Gastrocnemius medialis (tissue), 4 donors: Measurements from ENCODE around the gene SKI. TPM values are rescaled to one million over a fixed set of nuclear protein-coding genes. Genes with fewer than 3 reads are reported as not detected.

Experiments used
- ATAC-seq, 2 donors: fragments of 150-250 bp; one replicate each; pipeline ENCODE4 v1.9.1; 2016
- DNase-seq, 2 donors: peaks; one replicate each; pipeline ENCODE4 v3.0.0-alpha.2; 2019
- H3K27ac ChIP-seq, 4 donors: fragments of 200-600 bp; sonication (generic); 1 replicate in 1 of 4; 2 replicates in 3 of 4; pipeline ENCODE4 v1.5.1; 2016 to 2018; ENCODE audit warnings: mild to moderate bottlenecking in 2 of 4, moderate library complexity in 1 of 4
- H3K27me3 ChIP-seq, 3 donors: fragments of 200-600 bp; sonication (generic) in 2 of 3; 1 replicate in 1 of 3; 2 replicates in 2 of 3; pipeline versions ENCODE4 v1.5.1 to v1.6.0; 2016 to 2019; ENCODE audit warnings: mild to moderate bottlenecking in 1 of 3, moderate library complexity in 1 of 3
- H3K36me3 ChIP-seq, 2 donors: fragments of 200-600 bp; sonication (generic) in 1 of 2; one replicate each; pipeline ENCODE4 v1.5.1; 2017 to 2018
- H3K4me1 ChIP-seq, 2 donors: fragments of 200-600 bp; sonication (generic) in 1 of 2; one replicate each; pipeline ENCODE4 v1.5.1; 2016 to 2017; ENCODE audit warnings: mild to moderate bottlenecking in 2 of 2
- H3K4me3 ChIP-seq, 4 donors: fragments of 200-600 bp; sonication (generic) in 3 of 4; 1 replicate in 1 of 4; 2 replicates in 3 of 4; pipeline ENCODE4 v1.5.1; 2016 to 2019; ENCODE audit warnings: mild to moderate bottlenecking in 2 of 4
- H3K9me3 ChIP-seq, 3 donors: fragments of 200-600 bp; sonication (generic) in 2 of 3; 1 replicate in 1 of 3; 2 replicates in 2 of 3; pipeline ENCODE4 v1.5.1; 2016 to 2019
- CTCF ChIP-seq, 5 experiments: fragments of 450-650 bp in 3 of 5; fragments of 200-600 bp in 2 of 5; sonication (generic) in 2 of 5; IDR thresholded peaks in 4 of 5; conservative IDR thresholded peaks in 1 of 5; 1 replicate in 4 of 5; 2 replicates in 1 of 5; pipeline ENCODE4 v1.5.1; 2016 to 2019; ENCODE audit warnings: antibody characterized with exemption in 5 of 5, mild to moderate bottlenecking in 3 of 5, moderate library complexity in 3 of 5
- POLR2A ChIP-seq, 2 donors: fragments of 450-650 bp; IDR thresholded peaks; one replicate each; pipeline ENCODE4 v1.6.1; 2017; ENCODE audit warnings: antibody characterized with exemption in 2 of 2, mild to moderate bottlenecking in 2 of 2, moderate library complexity in 2 of 2
- in situ Hi-C, 4 donors: fragments of 200-750 bp; cut with MboI; loops; one replicate each; pipeline versions ENCODE4 v1.15.0 to v1.8.0; 2017; ENCODE audit warnings: low sequenced_read_pairs in 4 of 4
- intact Hi-C: fragments of 100-400 bp; cut with DNase I; formaldehyde crosslinking; loops from one replicate; pipeline ENCODE4 v1.15.1; 2023; ENCODE audit warnings: low total_unique reads
- total RNA-seq, 4 donors: library from RNA; depleted of rRNA; stranded (reverse); fragments of >200 nt; gene quantifications; one replicate each; pipeline versions ENCODE4 v1.1.0 to v1.2.3, GENCODE V29; 2016

SKI gene
- total RNA-seq, 4 donors from 2014 or later: 7.8 to 32.2 (median 22.4) TPM

- no peaks in the 10 kb centered on the region for H3K27me3 ChIP-seq
- peaks cover 74 to 79% of the 10 kb centered on the region in 2 donors for H3K4me1 ChIP-seq
- H3K4me3 ChIP-seq: no peak overlapping the region
- H3K27ac ChIP-seq: no peak overlapping the region
- no peak for DNase-seq
- no peaks in the 10 kb centered on the region for H3K9me3 ChIP-seq
- intact Hi-C loops: no loop called here
- ATAC-seq: no peak
- H3K36me3 ChIP-seq: no peaks in the 10 kb centered on the region
- in situ Hi-C loops: no loop called here
- TF ChIP-seq CTCF (IDR thresholded peaks at IDR 0.05 in 4 of 5, conservative IDR thresholded peaks at IDR 0.05 in 1 of 5): no peak
- TF ChIP-seq POLR2A (IDR thresholded peaks at IDR 0.05): no peak
Observed at GRCh38 chr1:2247760-2248126, 19.6 kb downstream of the SKI start.

- Histone ChIP-seq H3K9me3 (no peaks in the 10 kb centered on the region), H3K36me3 (no peaks in the 10 kb centered on the region), H3K27ac (no peak overlapping the region), H3K27me3 (no peaks in the 10 kb centered on the region), H3K4me3 (no peak overlapping the region), H3K4me1 (peaks cover 68 to 74% of the 10 kb centered on the region in 2 donors)
- ATAC-seq (no peak), DNase-seq (no peak)
- no peak for TF ChIP-seq CTCF (IDR thresholded peaks at IDR 0.05 in 4 of 5, conservative IDR thresholded peaks at IDR 0.05 in 1 of 5)
- TF ChIP-seq POLR2A (IDR thresholded peaks at IDR 0.05): no peak
- intact Hi-C loops: no loop called here
- in situ Hi-C loops: no loop called here
Observed at GRCh38 chr1:2248127-2248826, 20.2 kb downstream of the SKI start.

- intact Hi-C loops: no loop called here
- in situ Hi-C loops: no loop called here
- peaks cover 67 to 69% of the 10 kb centered on the region in 2 donors for H3K4me1 ChIP-seq
- no peak for DNase-seq
- H3K27ac ChIP-seq: no peak overlapping the region
- H3K4me3 ChIP-seq: no peak overlapping the region
- no peak for TF ChIP-seq POLR2A (IDR thresholded peaks at IDR 0.05)
- TF ChIP-seq CTCF (IDR thresholded peaks at IDR 0.05 in 4 of 5, conservative IDR thresholded peaks at IDR 0.05 in 1 of 5): no peak
- H3K9me3 ChIP-seq: no peaks in the 10 kb centered on the region
- no peak for ATAC-seq
- H3K36me3 ChIP-seq: no peaks in the 10 kb centered on the region
- H3K27me3 ChIP-seq: no peaks in the 10 kb centered on the region
Observed at GRCh38 chr1:2248854-2249558, 20.9 kb downstream of the SKI start.

DNA sequence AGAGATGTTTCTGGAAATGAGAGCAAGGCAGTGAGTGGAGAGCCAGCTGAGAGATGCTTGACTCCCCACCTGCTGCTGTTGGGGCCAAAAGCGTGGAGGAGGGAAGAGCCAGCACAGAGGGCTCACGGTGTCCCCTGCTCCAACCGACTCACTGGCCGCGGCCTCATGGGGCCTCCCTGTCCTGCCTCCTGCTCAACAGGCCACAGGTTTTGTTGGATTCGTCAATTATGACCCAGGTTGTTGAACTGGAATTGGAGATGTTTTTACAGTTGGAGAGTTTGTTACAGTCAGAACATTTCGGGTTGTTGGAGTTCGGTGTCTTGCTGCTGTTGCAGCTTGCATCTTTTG lies 21.4 kb downstream of the SKI start:
- peaks cover 69% of the 10 kb centered on the region in 2 donors for H3K4me1 ChIP-seq
- no peaks in the 10 kb centered on the region for H3K27me3 ChIP-seq
- no peak for TF ChIP-seq CTCF (IDR thresholded peaks at IDR 0.05 in 4 of 5, conservative IDR thresholded peaks at IDR 0.05 in 1 of 5)
- TF ChIP-seq POLR2A (IDR thresholded peaks at IDR 0.05): no peak
- no peaks in the 10 kb centered on the region for H3K36me3 ChIP-seq
- in situ Hi-C loops: no loop called here
- intact Hi-C loops: no loop called here
- DNase-seq: no peak
- no peak overlapping the region for H3K27ac ChIP-seq
- no peak for ATAC-seq
- no peak overlapping the region for H3K4me3 ChIP-seq
- no peaks in the 10 kb centered on the region for H3K9me3 ChIP-seq
